ENCODE data around the gene IGLON5. TPM values are rescaled to one million over a fixed set of nuclear protein-coding genes. Genes with fewer than 3 reads are reported as not detected.
A peak's percentile ranks its signal among the peaks of the same experiment; 100 is the strongest.

The IGLON5 gene
- total and polyA plus RNA-seq, 7 experiments from 2014 or later: not detected

DNA sequence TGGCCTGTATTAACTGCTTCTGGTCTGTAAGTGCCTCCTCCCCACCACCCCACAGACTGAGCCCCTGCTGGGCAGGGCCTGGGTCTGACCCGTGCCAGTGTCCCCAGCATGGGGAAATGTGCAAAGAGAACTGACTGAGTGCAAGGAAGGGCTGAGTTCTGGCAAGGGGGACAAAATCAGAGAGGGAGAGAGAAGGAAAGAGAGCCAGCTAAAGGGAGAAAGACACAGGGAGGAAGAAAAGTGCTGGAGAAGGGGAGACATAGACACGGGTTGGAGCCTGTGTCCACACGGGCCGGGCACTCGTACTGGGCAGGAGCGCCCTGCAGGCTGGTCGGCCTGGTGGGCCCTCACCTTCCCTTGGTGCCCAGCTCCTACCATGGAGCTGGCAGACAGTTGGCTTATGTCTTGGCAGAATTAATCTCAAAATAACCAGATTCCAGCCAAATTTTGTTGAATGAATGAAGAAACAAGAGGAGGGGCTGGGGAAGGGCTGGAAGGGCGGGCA is 59.8 kb downstream of the IGLON5 start:
- peaks cover 0 to 11% (median 0%) of the 10 kb centered on the region in 5 donors for H3K36me3 Mint-ChIP-seq
- ChIA-PET CTCF (no interaction called here), POLR2A (no interaction called here)
- peaks cover 49 to 88% (median 53%) of the 10 kb centered on the region in 7 donors for H3K4me1 Mint-ChIP-seq
- peaks cover 0 to 5% (median 0%) of the 10 kb centered on the region in 11 donors for H3K9me3 Mint-ChIP-seq
- H3K27me3 Mint-ChIP-seq: no peaks in the 10 kb centered on the region
- Histone ChIP-seq H3K36me3 (ENCODE audit: control insufficient read depth in 2 of 3, insufficient read depth in 3 of 3, low read length in 3 of 3) (no peaks in the 10 kb centered on the region), H3K27me3 (ENCODE audit: control insufficient read depth in 2 of 2, insufficient read depth in 2 of 2, low read length in 2 of 2) (no peaks in the 10 kb centered on the region), H3K4me1 (ENCODE audit: control insufficient read depth in 2 of 2, insufficient read depth in 2 of 2, low read length in 2 of 2) (peaks cover 16 to 51% of the 10 kb centered on the region in 2 donors), H3K9me3 (ENCODE audit: control insufficient read depth in 2 of 3, low read length in 3 of 3) (no peaks in the 10 kb centered on the region), H3K27ac (ENCODE audit: low read depth, low read length) (no peak overlapping the region), H3K4me3 (ENCODE audit: low read length) (peak overlapping the region; percentile 37)
- no peak for DNase-seq
- no peak for ATAC-seq
- peak overlapping the region in 4 of 10 donors; percentile 39 to 88 (median 80) for H3K4me3 Mint-ChIP-seq
- intact Hi-C loops (cut with micrococcal nuclease): no loop called here
- H3K27ac Mint-ChIP-seq: peak overlapping the region in 6 of 9 donors; percentile 6 to 94 (median 40)

DNA sequence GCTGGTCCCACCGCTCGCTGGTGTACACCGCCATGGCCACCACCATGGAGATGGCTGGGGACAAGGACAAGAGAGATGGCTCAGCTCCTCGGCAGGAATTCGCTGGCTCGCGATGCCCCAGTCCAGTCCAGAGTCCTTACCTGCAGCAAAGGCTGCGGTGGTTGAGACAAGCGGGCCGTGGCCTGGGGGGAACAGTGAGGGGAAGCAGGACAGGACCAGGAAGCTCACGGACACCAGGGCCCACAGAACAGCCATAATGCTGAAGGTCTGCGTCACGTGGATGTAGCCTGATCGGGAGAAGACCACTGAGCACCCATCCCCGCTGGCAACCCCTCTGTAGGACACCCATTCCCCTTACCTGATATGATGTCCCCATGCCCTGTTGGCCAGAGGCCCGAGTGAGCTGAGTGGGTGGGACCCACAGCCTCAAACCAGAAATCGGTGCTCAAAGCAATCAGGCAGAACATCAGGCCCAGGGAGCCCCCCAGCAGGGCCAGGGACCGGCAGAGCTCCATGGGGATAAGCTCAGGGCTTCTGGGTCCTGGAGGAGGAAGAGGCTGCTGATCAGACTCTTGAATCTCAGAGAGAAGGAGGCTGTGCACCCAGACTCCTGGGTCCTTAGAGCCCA is 60.7 kb downstream of the IGLON5 start:
- H3K36me3 Mint-ChIP-seq: peaks cover 0 to 11% (median 0%) of the 10 kb centered on the region in 5 donors
- Histone ChIP-seq H3K27ac (ENCODE audit: low read depth, low read length) (peak overlapping the region; percentile 38), H3K4me1 (ENCODE audit: control insufficient read depth in 2 of 2, insufficient read depth in 2 of 2, low read length in 2 of 2) (peaks cover 16 to 53% of the 10 kb centered on the region in 2 donors), H3K9me3 (ENCODE audit: control insufficient read depth in 2 of 3, low read length in 3 of 3) (no peaks in the 10 kb centered on the region), H3K27me3 (ENCODE audit: control insufficient read depth in 2 of 2, insufficient read depth in 2 of 2, low read length in 2 of 2) (no peaks in the 10 kb centered on the region), H3K4me3 (ENCODE audit: low read length) (peak overlapping the region; percentile 37), H3K36me3 (ENCODE audit: control insufficient read depth in 2 of 3, insufficient read depth in 3 of 3, low read length in 3 of 3) (no peaks in the 10 kb centered on the region)
- intact Hi-C loops (cut with micrococcal nuclease): no loop called here
- H3K4me1 Mint-ChIP-seq: peaks cover 42 to 88% (median 52%) of the 10 kb centered on the region in 7 donors
- H3K27me3 Mint-ChIP-seq: no peaks in the 10 kb centered on the region
- POLR2A ChIA-PET: no interaction called here
- peak overlapping the region in 5 of 10 donors; percentile 21 to 88 (median 77) for H3K4me3 Mint-ChIP-seq
- peaks cover 0 to 5% (median 0%) of the 10 kb centered on the region in 11 donors for H3K9me3 Mint-ChIP-seq
- H3K27ac Mint-ChIP-seq: peak overlapping the region in 8 of 9 donors; percentile 60 to 94 (median 86)
- CTCF ChIA-PET: no interaction called here
- ATAC-seq (no peak), DNase-seq (no peak)

DNA sequence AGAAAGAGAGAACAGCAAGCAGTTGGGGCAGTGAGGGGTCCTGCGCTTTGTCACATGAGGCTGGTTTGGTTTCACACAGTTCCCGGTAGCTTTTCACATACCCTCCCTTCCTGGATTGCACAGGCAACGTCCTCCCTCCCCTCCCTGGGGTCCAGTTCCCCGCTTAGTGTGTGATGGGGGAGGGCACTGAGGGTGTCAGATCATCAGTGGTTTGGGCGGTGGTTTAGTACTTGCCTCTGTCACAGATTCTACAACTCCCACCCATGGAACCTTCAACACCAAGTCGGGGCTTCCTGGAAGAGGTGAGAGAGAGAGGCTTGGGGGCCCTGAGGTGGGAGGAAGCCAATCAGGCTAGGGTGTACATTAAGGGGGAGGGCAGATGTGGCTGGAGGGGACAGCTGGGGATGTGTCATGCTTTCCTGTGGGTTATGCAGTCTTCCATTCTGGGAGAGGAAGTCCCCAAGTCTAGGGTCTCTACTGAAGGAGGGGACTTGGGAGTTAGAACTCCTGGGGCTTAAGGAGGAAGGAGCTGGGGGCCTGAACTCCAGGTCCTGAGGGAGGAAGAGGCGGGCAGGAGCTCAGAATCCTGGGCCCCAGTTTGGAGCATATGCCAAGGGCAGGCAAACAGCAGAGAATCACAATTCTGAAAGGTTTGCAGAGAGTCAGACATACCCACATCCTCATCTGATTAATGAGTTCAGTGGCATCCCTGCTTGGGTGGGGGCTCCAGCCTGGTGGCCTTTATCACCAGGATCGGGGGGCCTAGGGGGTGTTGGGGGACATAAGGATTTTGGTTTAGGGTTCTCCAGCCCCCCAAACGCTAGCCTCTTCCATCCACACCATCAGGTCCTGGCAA is 61.4 kb downstream of the IGLON5 start, which contains the start of gene NKG7:
NKG7 (minus strand) TSS at position 6 of the 856 bp plus-strand sequence. CDS start 119 bp downstream, outside the sequence.
- intact Hi-C loops (cut with micrococcal nuclease): no loop called here
- peaks cover 0 to 11% (median 0%) of the 10 kb centered on the region in 5 donors for H3K36me3 Mint-ChIP-seq
- Histone ChIP-seq H3K36me3 (ENCODE audit: control insufficient read depth in 2 of 3, insufficient read depth in 3 of 3, low read length in 3 of 3) (no peaks in the 10 kb centered on the region), H3K9me3 (ENCODE audit: control insufficient read depth in 2 of 3, low read length in 3 of 3) (no peaks in the 10 kb centered on the region), H3K4me1 (ENCODE audit: control insufficient read depth in 2 of 2, insufficient read depth in 2 of 2, low read length in 2 of 2) (peaks cover 16 to 53% of the 10 kb centered on the region in 2 donors), H3K27me3 (ENCODE audit: control insufficient read depth in 2 of 2, insufficient read depth in 2 of 2, low read length in 2 of 2) (no peaks in the 10 kb centered on the region), H3K27ac (ENCODE audit: low read depth, low read length) (peak within 1 kb of the TSS; percentile 38), H3K4me3 (ENCODE audit: low read length) (peak within 1 kb of the TSS; percentile 37)
- ChIA-PET POLR2A (no interaction called here), CTCF (no interaction called here)
- peaks cover 0 to 5% (median 0%) of the 10 kb centered on the region in 11 donors for H3K9me3 Mint-ChIP-seq
- DNase-seq (peak in 1 of 9 donors; percentile 77), ATAC-seq (peak; percentile 71)
- peak within 1 kb of the TSS in 5 of 10 donors; percentile 38 to 88 (median 77) for H3K4me3 Mint-ChIP-seq
- peak within 1 kb of the TSS in 8 of 9 donors; percentile 60 to 94 (median 86) for H3K27ac Mint-ChIP-seq
- H3K4me1 Mint-ChIP-seq: peaks cover 42 to 82% (median 52%) of the 10 kb centered on the region in 7 donors
- H3K27me3 Mint-ChIP-seq: no peaks in the 10 kb centered on the region

DNA sequence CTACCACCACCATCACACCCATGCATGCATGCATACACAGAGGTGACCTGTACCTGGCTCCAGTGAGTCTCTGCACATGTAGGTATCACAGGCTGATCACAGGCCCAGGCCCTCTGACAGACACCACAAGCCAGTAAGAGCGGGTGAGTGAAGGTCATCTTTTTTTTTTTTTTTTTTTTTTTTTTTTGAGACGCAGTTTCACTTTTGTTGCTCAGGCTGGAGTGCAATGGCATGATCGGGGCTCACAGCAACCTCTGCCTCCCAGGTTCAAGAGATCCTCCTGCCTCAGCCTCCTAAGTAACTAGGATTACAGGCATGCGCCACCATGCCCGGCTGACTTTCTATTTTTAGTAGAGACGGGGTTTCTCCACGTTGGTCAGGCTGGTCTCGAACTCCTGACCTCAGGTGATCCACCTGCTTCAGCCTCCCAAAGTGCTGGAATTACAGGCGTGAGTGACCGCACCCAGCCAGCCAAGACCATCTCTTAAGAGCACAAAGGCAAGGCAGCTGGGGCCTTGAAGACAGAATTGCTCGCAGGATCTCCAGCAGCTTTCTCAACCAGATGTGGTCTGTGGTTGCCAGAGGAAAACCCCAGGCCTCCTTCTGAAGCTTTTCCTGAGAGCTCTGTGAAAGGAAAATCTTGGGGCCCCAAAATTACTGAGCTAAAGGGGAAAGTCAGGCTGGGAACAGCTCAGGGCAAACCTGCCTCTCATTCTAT is 64.2 kb downstream of the IGLON5 start:
- Mint-ChIP-seq H3K4me1 (peaks cover 31 to 72% (median 48%) of the 10 kb centered on the region in 7 donors), H3K27me3 (no peaks in the 10 kb centered on the region), H3K9me3 (peaks cover 0 to 7% (median 1%) of the 10 kb centered on the region in 11 donors), H3K36me3 (peaks cover 0 to 10% (median 0%) of the 10 kb centered on the region in 5 donors), H3K4me3 (peak overlapping the region in 2 of 10 donors; percentile 17 to 87), H3K27ac (peak overlapping the region in 6 of 9 donors; percentile 31 to 94 (median 79))
- H3K4me1 ChIP-seq (ENCODE audit: control insufficient read depth in 2 of 2, insufficient read depth in 2 of 2, low read length in 2 of 2): peaks cover 16 to 52% of the 10 kb centered on the region in 2 donors
- no peaks in the 10 kb centered on the region for H3K27me3 ChIP-seq (ENCODE audit: control insufficient read depth in 2 of 2, insufficient read depth in 2 of 2, low read length in 2 of 2)
- H3K36me3 ChIP-seq (ENCODE audit: control insufficient read depth in 2 of 3, insufficient read depth in 3 of 3, low read length in 3 of 3): no peaks in the 10 kb centered on the region
- H3K27ac ChIP-seq (ENCODE audit: low read depth, low read length): no peak overlapping the region
- H3K9me3 ChIP-seq (ENCODE audit: control insufficient read depth in 2 of 3, low read length in 3 of 3): no peaks in the 10 kb centered on the region
- intact Hi-C loops (cut with micrococcal nuclease): loop anchor here in 1 of 2 donors (1.0 kb wide), 1 partner anchor 8 kb away; no protein-coding TSS in a partner anchor
- H3K4me3 ChIP-seq (ENCODE audit: low read length): no peak overlapping the region
- CTCF ChIA-PET: no interaction called here
- peak in 1 of 9 donors; percentile 72 for DNase-seq
- ATAC-seq: no peak
- POLR2A ChIA-PET: no interaction called here

DNA sequence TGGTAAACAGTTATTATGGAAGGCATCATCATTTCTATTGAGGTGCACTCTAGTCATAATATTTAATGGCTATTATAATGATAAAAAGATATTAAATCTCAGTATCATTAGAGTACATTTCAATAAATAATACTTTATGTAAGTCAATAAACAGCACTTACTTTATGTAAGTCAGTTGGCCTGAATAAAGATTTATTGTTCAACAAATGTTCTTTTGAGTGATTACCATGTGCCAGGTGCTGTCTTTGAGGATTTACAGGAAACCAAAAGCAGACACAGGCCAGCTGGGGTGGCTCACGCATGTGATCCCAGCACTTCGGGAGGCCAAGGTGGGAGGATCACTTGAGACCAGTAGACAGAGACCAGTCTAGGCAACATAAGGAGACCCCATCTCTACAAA is 66.0 kb downstream of the IGLON5 start:
- Histone ChIP-seq H3K9me3 (ENCODE audit: control insufficient read depth in 2 of 3, low read length in 3 of 3) (peaks cover 0 to 4% (median 0%) of the 10 kb centered on the region in 3 experiments), H3K4me1 (ENCODE audit: control insufficient read depth in 2 of 2, insufficient read depth in 2 of 2, low read length in 2 of 2) (peaks cover 5 to 50% of the 10 kb centered on the region in 2 donors), H3K27me3 (ENCODE audit: control insufficient read depth in 2 of 2, insufficient read depth in 2 of 2, low read length in 2 of 2) (no peaks in the 10 kb centered on the region), H3K4me3 (ENCODE audit: low read length) (no peak overlapping the region), H3K27ac (ENCODE audit: low read depth, low read length) (no peak overlapping the region), H3K36me3 (ENCODE audit: control insufficient read depth in 2 of 3, insufficient read depth in 3 of 3, low read length in 3 of 3) (no peaks in the 10 kb centered on the region)
- no peak for DNase-seq
- H3K27me3 Mint-ChIP-seq: no peaks in the 10 kb centered on the region
- peaks cover 0 to 22% (median 3%) of the 10 kb centered on the region in 11 donors for H3K9me3 Mint-ChIP-seq
- H3K36me3 Mint-ChIP-seq: peaks cover 0 to 13% (median 0%) of the 10 kb centered on the region in 5 donors
- H3K27ac Mint-ChIP-seq: no peak overlapping the region
- intact Hi-C loops (cut with micrococcal nuclease): no loop called here
- peaks cover 15 to 55% (median 32%) of the 10 kb centered on the region in 7 donors for H3K4me1 Mint-ChIP-seq
- no peak overlapping the region for H3K4me3 Mint-ChIP-seq
- no peak for ATAC-seq
- ChIA-PET POLR2A (no interaction called here), CTCF (no interaction called here)

DNA sequence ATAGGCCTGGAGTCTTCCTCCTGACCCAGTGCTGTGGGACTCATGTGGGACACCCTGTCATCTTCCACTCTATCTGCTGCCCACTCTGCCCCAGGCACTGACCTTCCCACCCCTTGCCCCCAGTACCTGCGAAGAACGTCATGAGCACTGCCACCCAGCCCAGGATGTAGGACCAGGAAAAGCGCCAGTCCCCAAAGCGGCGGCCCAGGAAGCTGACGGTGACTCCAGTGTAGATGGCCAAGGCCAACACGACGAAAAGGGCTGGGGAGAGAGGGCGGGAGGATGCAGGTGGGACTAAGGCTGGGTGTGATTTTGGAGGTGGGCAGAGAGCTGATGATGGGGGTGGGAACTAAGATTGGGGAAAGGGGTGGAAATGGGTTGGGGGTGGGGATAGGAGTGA is 68.9 kb downstream of the IGLON5 start:
- no peaks in the 10 kb centered on the region for H3K36me3 ChIP-seq (ENCODE audit: control insufficient read depth in 2 of 3, insufficient read depth in 3 of 3, low read length in 3 of 3)
- no peak overlapping the region for H3K27ac Mint-ChIP-seq
- peaks cover 2 to 30% (median 14%) of the 10 kb centered on the region in 7 donors for H3K4me1 Mint-ChIP-seq
- no peaks in the 10 kb centered on the region for H3K27me3 Mint-ChIP-seq
- ChIA-PET CTCF (no interaction called here), POLR2A (no interaction called here)
- H3K4me3 ChIP-seq (ENCODE audit: low read length): no peak overlapping the region
- no peaks in the 10 kb centered on the region for H3K27me3 ChIP-seq (ENCODE audit: control insufficient read depth in 2 of 2, insufficient read depth in 2 of 2, low read length in 2 of 2)
- H3K4me1 ChIP-seq (ENCODE audit: control insufficient read depth in 2 of 2, insufficient read depth in 2 of 2, low read length in 2 of 2): peaks cover 0 to 22% of the 10 kb centered on the region in 2 donors
- peaks cover 0 to 25% (median 4%) of the 10 kb centered on the region in 11 donors for H3K9me3 Mint-ChIP-seq
- peaks cover 0 to 4% (median 0%) of the 10 kb centered on the region in 3 experiments for H3K9me3 ChIP-seq (ENCODE audit: control insufficient read depth in 2 of 3, low read length in 3 of 3)
- peaks cover 0 to 9% (median 0%) of the 10 kb centered on the region in 5 donors for H3K36me3 Mint-ChIP-seq
- H3K27ac ChIP-seq (ENCODE audit: low read depth, low read length): no peak overlapping the region
- ATAC-seq (no peak), DNase-seq (no peak)
- intact Hi-C loops (cut with micrococcal nuclease): no loop called here
- H3K4me3 Mint-ChIP-seq: no peak overlapping the region

Data from naive thymus-derived CD4-positive, alpha-beta T cell (primary cell).